Lower leg skin (tissue), 3 donors: ENCODE data around the gene SCLY.

Experiments
- CTCF ChIP-seq, 3 donors: fragments of 450-650 bp; IDR thresholded peaks; one replicate each; pipeline ENCODE4 v1.5.1; 2016; ENCODE audit warnings: antibody characterized with exemption in 3 of 3, mild to moderate bottlenecking in 3 of 3, moderate library complexity in 2 of 3
- POLR2A ChIP-seq, 2 donors: fragments of 450-650 bp; IDR thresholded peaks; one replicate each; pipeline ENCODE4 v1.6.1; 2016 to 2017; ENCODE audit warnings: antibody characterized with exemption in 2 of 2, mild to moderate bottlenecking in 1 of 2, moderate library complexity in 1 of 2

GRCh38 chr2:238116298-238117198, 55.7 kb downstream of the SCLY start:
- TF ChIP-seq CTCF (IDR thresholded peaks at IDR 0.05) (no peak), POLR2A (IDR thresholded peaks at IDR 0.05) (no peak)
